HepG2 (cell line): ENCODE measurements around the gene BAZ1A. TPM values are rescaled to one million over a fixed set of nuclear protein-coding genes. Genes with fewer than 3 reads are reported as not detected.

Experiments used
- BRCA1 ChIP-seq: sonication (generic); formaldehyde crosslinking; IDR thresholded peaks from 2 replicates; pipeline ENCODE4 v1.4.0; 2020; ENCODE audit warnings: missing genetic modification reagents
- CEBPB ChIP-seq: IDR thresholded peaks from 2 replicates; pipeline ENCODE4 v1.6.1; 2011; ENCODE audit warnings: low read depth, low read length, improper control_type of control experiment, borderline replicate concordance
- CSRNP2 ChIP-seq: sonication (generic); formaldehyde crosslinking; conservative IDR thresholded peaks from 2 replicates; pipeline ENCODE4 v1.8.0; 2022; ENCODE audit warnings: low read depth, missing genetic modification reagents
- E2F5 ChIP-seq: sonication (generic); formaldehyde crosslinking; conservative IDR thresholded peaks from 2 replicates; pipeline ENCODE4 v1.4.0; 2020; ENCODE audit warnings: missing genetic modification reagents
- HNRNPUL1 ChIP-seq: fragments of 200-400 bp; formaldehyde crosslinking; IDR thresholded peaks from 2 replicates; pipeline ENCODE4 v1.6.1; 2017; ENCODE audit warnings: low read depth, mild to moderate bottlenecking, low read length, moderate library complexity
- KAT8 ChIP-seq: IDR thresholded peaks from 2 replicates; pipeline ENCODE4 v1.6.1; 2016; ENCODE audit warnings: missing genetic modification reagents, missing compliant biosample characterization
- KDM4B ChIP-seq: sonication (generic); formaldehyde crosslinking; IDR thresholded peaks from 2 replicates; pipeline ENCODE4 v1.4.0; 2020; ENCODE audit warnings: missing genetic modification reagents
- MATR3 ChIP-seq: sonication (generic); formaldehyde crosslinking; IDR thresholded peaks from 2 replicates; pipeline ENCODE4 v1.4.0; 2020; ENCODE audit warnings: missing genetic modification reagents
- SIX4 ChIP-seq: sonication (generic); formaldehyde crosslinking; IDR thresholded peaks from 2 replicates; pipeline ENCODE4 v1.4.0; 2020; ENCODE audit warnings: missing genetic modification reagents
- SKIL ChIP-seq: sonication (generic); formaldehyde crosslinking; IDR thresholded peaks from 2 replicates; pipeline ENCODE4 v1.8.0; 2022; ENCODE audit warnings: missing genetic modification reagents, mild to moderate bottlenecking, moderate library complexity, borderline replicate concordance
- TEAD3 ChIP-seq: optimal IDR thresholded peaks from 2 replicates; pipeline ENCODE3; 2016; ENCODE audit warnings: borderline replicate concordance
- TMF1 ChIP-seq: sonication (generic); formaldehyde crosslinking; IDR thresholded peaks from 2 replicates; pipeline ENCODE4 v1.8.1; 2022; ENCODE audit warnings: low read depth, missing genetic modification reagents
- WIZ ChIP-seq: sonication (generic); formaldehyde crosslinking; IDR thresholded peaks from 2 replicates; pipeline ENCODE4 v1.5.1; 2020; ENCODE audit warnings: mild to moderate bottlenecking, missing genetic modification reagents
- ZNF143 ChIP-seq: sonication (generic); formaldehyde crosslinking; IDR thresholded peaks from 2 replicates; pipeline ENCODE4 v1.4.0; 2020; ENCODE audit warnings: missing genetic modification reagents
- ZNF3 ChIP-seq: IDR thresholded peaks from 2 replicates; pipeline ENCODE4 v1.7.0; 2017; ENCODE audit warnings: inconsistent platforms
- ZNF343 ChIP-seq: sonication (generic); formaldehyde crosslinking; IDR thresholded peaks from 2 replicates; pipeline ENCODE4 v1.4.0; 2020; ENCODE audit warnings: mild to moderate bottlenecking, missing genetic modification reagents
- ZNF407 ChIP-seq: sonication (generic); formaldehyde crosslinking; IDR thresholded peaks from one replicate; pipeline ENCODE4 v1.5.1; 2020; ENCODE audit warnings: mild to moderate bottlenecking, missing genetic modification reagents; ENCODE audit errors: not compliant biosample characterization
- ZNF549 ChIP-seq: sonication (generic); formaldehyde crosslinking; IDR thresholded peaks from 2 replicates; pipeline ENCODE4 v1.5.0; 2020; ENCODE audit warnings: missing genetic modification reagents
- polyA plus RNA-seq, 8 experiments: library from polyadenylated mRNA; depleted of rRNA in 3 of 8; stranded (reverse) in 7 of 8; unstranded in 1 of 8; fragments of >200 nt; fragmentation: Illumina TruSeq in 4 of 8; extraction: Trizol in 4 of 8; gene quantifications; 2 replicates each; pipeline versions ENCODE4 v1.2.1 to v1.2.3, GENCODE V29; 2011 to 2016; ENCODE audit warnings: low read depth in 4 of 8, missing spikeins in 1 of 8, mixed read lengths in 1 of 8; ENCODE audit not compliant: insufficient read depth in 1 of 8
- total RNA-seq, 5 experiments: library from RNA; depleted of rRNA; stranded (reverse); fragments of >200 nt; fragmentation: Illumina TruSeq; extraction: Trizol; gene quantifications; 2 replicates each; pipeline ENCODE4 v1.2.3, GENCODE V29; 2016; ENCODE audit warnings: low read depth in 1 of 5

Gene BAZ1A
- total and polyA plus RNA-seq, 2 of the 13 experiments (the other 11 are each of a cell fraction or from before 2014, with no cell fraction given), result 20.9 to 56.8 TPM

GRCh38 chr14:34872822-34873588 is 2.2 kb downstream of the BAZ1A start (continued):
- TF ChIP-seq ZNF549 (CRISPR knock-in tag) (no peak), SKIL (CRISPR knock-in tag) (no peak; the same call in 1 of the 2 replicates), BRCA1 (peak; percentile 90; the same call in 1 of the 2 replicates), TMF1 (no peak), CEBPB (no peak), ZNF407 (CRISPR knock-in tag) (no peak), KDM4B (CRISPR knock-in tag) (no peak; the same call in 1 of the 2 replicates), SIX4 (CRISPR knock-in tag) (no peak), E2F5 (CRISPR knock-in tag) (no peak), ZNF3 (CRISPR knock-in tag) (no peak), TEAD3 (no peak), ZNF143 (CRISPR knock-in tag) (no peak), MATR3 (CRISPR knock-in tag) (no peak), HNRNPUL1 (no peak), KAT8 (CRISPR knock-in tag) (no peak), ZNF343 (CRISPR knock-in tag) (no peak), WIZ (no peak), CSRNP2 (CRISPR knock-in tag) (no peak)
